Measurements from ENCODE around the gene CBY2. TPM values are rescaled to one million over a fixed set of nuclear protein-coding genes. Genes with fewer than 3 reads are reported as not detected.

Gene CBY2
- total and polyA plus RNA-seq, 3 donors from 2014 or later: 34.3 to 115 (median 49.1) TPM

- TF ChIP-seq POLR2A (IDR thresholded peaks at IDR 0.05): no peak
- TF ChIP-seq, protein P1, sequence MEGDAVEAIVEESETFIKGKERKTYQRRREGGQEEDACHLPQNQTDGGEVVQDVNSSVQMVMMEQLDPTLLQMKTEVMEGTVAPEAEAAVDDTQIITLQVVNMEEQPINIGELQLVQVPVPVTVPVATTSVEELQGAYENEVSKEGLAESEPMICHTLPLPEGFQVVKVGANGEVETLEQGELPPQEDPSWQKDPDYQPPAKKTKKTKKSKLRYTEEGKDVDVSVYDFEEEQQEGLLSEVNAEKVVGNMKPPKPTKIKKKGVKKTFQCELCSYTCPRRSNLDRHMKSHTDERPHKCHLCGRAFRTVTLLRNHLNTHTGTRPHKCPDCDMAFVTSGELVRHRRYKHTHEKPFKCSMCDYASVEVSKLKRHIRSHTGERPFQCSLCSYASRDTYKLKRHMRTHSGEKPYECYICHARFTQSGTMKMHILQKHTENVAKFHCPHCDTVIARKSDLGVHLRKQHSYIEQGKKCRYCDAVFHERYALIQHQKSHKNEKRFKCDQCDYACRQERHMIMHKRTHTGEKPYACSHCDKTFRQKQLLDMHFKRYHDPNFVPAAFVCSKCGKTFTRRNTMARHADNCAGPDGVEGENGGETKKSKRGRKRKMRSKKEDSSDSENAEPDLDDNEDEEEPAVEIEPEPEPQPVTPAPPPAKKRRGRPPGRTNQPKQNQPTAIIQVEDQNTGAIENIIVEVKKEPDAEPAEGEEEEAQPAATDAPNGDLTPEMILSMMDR (IDR thresholded peaks at IDR 0.05): no peak
- H3K36me3 ChIP-seq (ENCODE audit: low read depth, missing control alignments): no peaks in the 10 kb centered on the region
These were observed 31.2 kb downstream of the CBY2 start for GRCh38 chr13:45733361-45733760.

DNA sequence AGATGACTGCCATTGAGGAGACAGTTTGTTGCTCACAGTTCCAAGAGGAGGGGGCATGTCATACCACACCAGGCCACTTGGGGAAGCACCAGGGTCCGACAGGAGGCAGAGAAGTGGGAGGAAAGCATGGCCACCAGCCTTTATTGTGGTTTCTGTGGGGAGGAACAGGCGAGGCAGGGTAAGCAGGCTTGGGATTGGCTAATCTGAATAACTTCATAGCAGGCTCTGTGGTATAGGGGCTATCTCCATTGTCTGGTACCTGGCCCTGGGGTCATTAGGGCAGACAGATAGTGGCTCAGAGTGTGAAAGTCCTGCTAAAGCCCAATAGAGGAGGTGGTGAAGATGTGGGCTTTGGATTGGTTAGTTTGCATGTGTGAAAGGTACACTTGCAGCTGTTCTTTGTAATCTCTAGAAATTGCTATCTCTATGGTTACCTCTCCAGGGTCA, 35.5 kb downstream of the CBY2 start:
- WGBS, 2 donors: 69 to 74% methylated on average over 2 of the region's 2 CpGs
- Histone ChIP-seq H3K4me1 (no peaks in the 10 kb centered on the region), H3K27me3 (no peaks in the 10 kb centered on the region), H3K36me3 (ENCODE audit: low read depth, missing control alignments) (no peaks in the 10 kb centered on the region), H3K9me3 (no peaks in the 10 kb centered on the region), H3K4me3 (no peak overlapping the region), H3K27ac (no peak overlapping the region)
- no peak for DNase-seq
- intact Hi-C loops (cut with DNase I; ENCODE audit: low total_unique reads): no loop called here
- no peak for TF ChIP-seq POLR2A (IDR thresholded peaks at IDR 0.05)
- TF ChIP-seq, protein P1 (IDR thresholded peaks at IDR 0.05): peak in 1 of 3 experiments; percentile 17

More at GRCh38 chr13:45733361-45733760, 31.2 kb downstream of the CBY2 start:
- DNase-seq: no peak
- WGBS, 2 donors: 86 to 87% methylated on average over 5 of the region's 5 CpGs
- intact Hi-C loops (cut with DNase I; ENCODE audit: low total_unique reads): no loop called here
- H3K9me3 ChIP-seq: no peaks in the 10 kb centered on the region
- H3K27me3 ChIP-seq: no peaks in the 10 kb centered on the region
- no peak overlapping the region for H3K27ac ChIP-seq
- H3K4me3 ChIP-seq: no peak overlapping the region
- no peaks in the 10 kb centered on the region for H3K4me1 ChIP-seq

DNA sequence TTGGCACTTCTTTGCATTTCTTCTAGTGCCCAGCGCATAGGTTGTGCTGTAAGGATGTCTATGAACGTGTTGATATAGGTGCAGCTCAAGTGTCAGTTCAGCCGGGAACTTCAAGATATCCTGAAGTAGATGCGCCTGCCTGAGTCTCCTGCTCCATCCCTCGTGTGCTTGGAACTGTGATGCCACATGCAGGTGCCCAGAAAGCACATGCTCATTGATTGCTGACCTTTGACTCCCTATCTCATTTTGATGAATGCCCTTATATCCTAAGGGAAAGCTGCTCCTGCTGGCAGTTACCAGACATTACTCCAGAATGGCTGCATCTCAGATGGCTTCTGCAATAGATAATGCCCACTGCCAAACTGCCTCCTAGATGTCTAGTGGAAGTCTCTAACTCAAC, 40.9 kb downstream of the CBY2 start:
- no peaks in the 10 kb centered on the region for H3K9me3 ChIP-seq
- no peaks in the 10 kb centered on the region for H3K27me3 ChIP-seq
- H3K4me1 ChIP-seq: no peaks in the 10 kb centered on the region
- intact Hi-C loops (cut with DNase I; ENCODE audit: low total_unique reads): no loop called here
- DNase-seq: no peak
- no peak overlapping the region for H3K4me3 ChIP-seq
- TF ChIP-seq, protein P1 (IDR thresholded peaks at IDR 0.05): no peak
- no peak for TF ChIP-seq POLR2A (IDR thresholded peaks at IDR 0.05)
- H3K36me3 ChIP-seq (ENCODE audit: low read depth, missing control alignments): no peaks in the 10 kb centered on the region
- 87 to 93% methylated on average over 5 of the region's 5 CpGs for WGBS, 2 donors
- no peak overlapping the region for H3K27ac ChIP-seq

GRCh38 chr13:45744979-45745378, 42.9 kb downstream of the CBY2 start:
- WGBS, 2 donors: 81 to 89% methylated on average over 3 of the region's 3 CpGs
- intact Hi-C loops (cut with DNase I; ENCODE audit: low total_unique reads): no loop called here
- Histone ChIP-seq H3K4me1 (peaks cover 4% of the 10 kb centered on the region), H3K36me3 (ENCODE audit: low read depth, missing control alignments) (no peaks in the 10 kb centered on the region), H3K27ac (no peak overlapping the region), H3K27me3 (no peaks in the 10 kb centered on the region), H3K9me3 (no peaks in the 10 kb centered on the region), H3K4me3 (no peak overlapping the region)
- DNase-seq: no peak
- TF ChIP-seq POLR2A (IDR thresholded peaks at IDR 0.05): no peak
- TF ChIP-seq, protein P1 (IDR thresholded peaks at IDR 0.05): no peak

DNA sequence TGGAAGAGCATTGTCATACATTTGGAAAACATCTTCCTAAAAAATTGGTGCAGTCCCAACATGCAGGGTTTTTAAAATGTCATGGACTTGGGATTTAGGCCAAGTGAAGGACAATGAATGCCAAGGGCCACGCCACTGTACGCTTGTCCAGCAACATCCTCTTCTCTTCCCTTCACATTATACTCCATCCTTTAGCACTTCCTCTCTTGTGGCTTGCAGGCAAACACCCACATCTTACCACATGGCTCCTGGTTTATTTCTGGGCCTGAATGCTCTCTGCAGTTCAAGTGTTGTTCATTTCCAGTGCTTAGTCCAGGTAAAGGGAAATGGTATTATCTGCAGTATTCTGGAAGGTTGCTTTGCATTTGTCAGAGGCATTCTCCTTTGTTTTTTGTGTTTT, 45.0 kb downstream of the CBY2 start:
- H3K9me3 ChIP-seq: no peaks in the 10 kb centered on the region
- H3K36me3 ChIP-seq (ENCODE audit: low read depth, missing control alignments): no peaks in the 10 kb centered on the region
- 75 to 87% methylated on average over 2 of the region's 2 CpGs for WGBS, 2 donors
- no peak overlapping the region for H3K27ac ChIP-seq
- intact Hi-C loops (cut with DNase I; ENCODE audit: low total_unique reads): no loop called here
- TF ChIP-seq, protein P1 (IDR thresholded peaks at IDR 0.05): no peak
- no peak for TF ChIP-seq POLR2A (IDR thresholded peaks at IDR 0.05)
- no peaks in the 10 kb centered on the region for H3K27me3 ChIP-seq
- no peak for DNase-seq
- no peak overlapping the region for H3K4me3 ChIP-seq
- peaks cover 4% of the 10 kb centered on the region for H3K4me1 ChIP-seq
